A172 (cell line): ENCODE data around the gene CSGALNACT2. TPM values are rescaled to one million over a fixed set of nuclear protein-coding genes. Genes with fewer than 3 reads are reported as not detected.
"Not testable (repeated sequence)": the region's sequence is repeated elsewhere in the genome, so short reads cannot be mapped to it uniquely, and the experiment has no call there.

Experiments used
- DNase-seq: peaks from one replicate; pipeline ENCODE4 v3.0.0-alpha.2; 2015; ENCODE audit warnings: low spot score
- total RNA-seq: library from RNA; depleted of rRNA; stranded (reverse); fragments of >200 nt; shearing (Covaris generic); gene quantifications from 2 replicates; pipeline ENCODE4 v1.2.3, GENCODE V29; 2014

Gene CSGALNACT2
- total RNA-seq, 1 experiment from 2014 or later = 15.4 TPM

GRCh38 chr10:43214956-43215561 lies 76.8 kb downstream of the CSGALNACT2 start:
- DNase-seq = no peak

GRCh38 chr10:43215758-43216455 lies 77.7 kb downstream of the CSGALNACT2 start:
- no peak for DNase-seq

GRCh38 chr10:43216931-43217562 lies 78.8 kb downstream of the CSGALNACT2 start:
- DNase-seq = no peak

- DNase-seq = no peak
Observed at GRCh38 chr10:43217563-43218205, 79.4 kb downstream of the CSGALNACT2 start.

DNA sequence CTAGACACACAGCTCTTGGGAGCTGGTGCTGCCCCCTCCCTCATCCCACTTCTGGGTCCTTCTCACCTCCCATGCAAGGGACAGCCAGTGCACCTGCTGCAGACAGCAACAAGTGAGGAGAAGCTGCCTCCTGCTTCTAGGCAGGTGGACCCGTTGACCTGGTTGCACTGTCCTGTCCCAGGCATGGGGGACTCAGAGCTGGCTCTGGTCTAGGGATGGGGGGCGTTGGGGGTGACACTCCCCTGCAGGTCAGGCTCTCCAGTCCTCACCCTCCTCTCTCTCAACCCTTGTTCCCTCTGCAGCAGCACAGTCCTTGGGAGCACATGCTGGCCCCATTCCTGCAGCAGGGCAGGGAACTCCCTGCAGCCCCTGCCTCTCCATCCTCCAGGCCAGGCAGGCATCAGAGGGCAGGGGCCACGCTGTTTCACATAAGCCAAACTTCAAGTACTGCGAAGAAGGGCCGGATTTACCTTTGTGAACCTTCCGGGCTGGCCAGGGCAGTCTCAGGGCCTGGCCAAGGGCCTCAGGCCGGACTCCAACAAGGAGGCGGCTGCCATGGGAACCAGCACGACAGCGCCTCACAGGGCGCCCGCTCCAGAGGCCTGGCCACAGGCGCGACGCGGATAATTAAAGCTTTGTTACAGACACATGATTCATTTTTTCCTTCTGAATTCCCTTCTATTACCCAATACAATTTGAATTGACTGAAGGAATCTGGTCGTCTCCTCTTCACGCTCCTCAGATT lies 80.1 kb downstream of the CSGALNACT2 start:
- DNase-seq = no peak

DNA sequence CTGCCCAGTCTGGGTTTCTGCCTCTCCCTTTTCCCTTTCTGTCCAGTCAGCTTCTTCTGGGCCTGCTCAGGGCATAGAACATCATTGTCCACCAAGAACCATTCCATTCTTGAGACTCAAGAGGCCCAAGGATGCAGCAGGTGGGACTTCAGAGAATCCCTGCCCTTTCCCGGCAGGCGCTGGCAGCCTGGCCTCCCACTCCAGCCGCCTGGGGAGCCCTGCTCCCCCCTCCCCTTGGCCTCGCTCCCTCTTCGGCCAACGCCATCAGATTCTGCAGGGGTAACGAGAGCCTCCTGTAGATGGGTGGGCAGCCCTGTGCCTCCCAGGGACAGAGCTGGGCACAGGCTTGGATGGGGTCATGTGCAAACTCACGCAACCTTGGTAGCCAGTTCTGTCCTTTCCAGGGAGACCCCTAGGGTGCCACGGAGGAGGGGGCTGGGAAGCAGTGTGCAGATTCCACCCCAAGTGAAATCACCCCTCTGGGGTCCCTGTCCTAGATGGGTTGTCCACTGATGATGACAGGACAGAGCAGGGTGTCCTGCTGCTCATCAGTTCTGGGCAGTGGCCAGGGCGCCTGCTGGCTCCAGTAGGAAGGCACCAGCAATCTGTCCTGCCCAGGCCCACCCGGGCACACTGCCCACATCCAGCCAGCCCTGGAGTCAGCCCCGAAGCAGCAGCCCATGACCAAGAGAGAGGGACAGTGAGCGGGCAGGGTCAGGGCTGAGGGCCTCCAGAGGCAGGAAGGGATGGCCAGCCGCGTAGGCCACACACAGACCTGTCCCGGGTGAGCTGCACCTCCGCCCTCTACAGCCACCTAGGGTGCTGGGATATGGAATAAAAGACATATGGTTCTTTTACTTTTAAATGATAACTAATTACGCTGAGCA lies 80.9 kb downstream of the CSGALNACT2 start:
- no peak for DNase-seq

DNA sequence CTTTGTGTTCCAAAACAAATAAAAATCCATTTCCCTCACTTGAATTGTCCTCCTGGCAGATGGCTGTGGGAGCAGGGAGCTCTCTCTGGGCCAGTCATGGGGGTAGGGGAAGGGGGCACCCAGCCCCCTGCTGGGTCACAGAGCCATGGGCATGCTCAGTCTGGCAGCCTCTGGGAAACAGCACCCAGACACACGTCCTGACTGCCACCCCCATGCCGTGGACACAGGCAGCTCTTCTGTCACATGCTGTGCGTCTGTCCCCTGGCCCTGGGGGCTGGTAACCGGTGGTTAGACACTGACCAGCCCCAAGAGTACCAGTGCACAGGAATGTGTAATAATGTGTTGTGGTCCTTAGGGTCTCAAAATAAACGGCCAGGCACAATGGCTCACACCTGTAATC lies 81.6 kb downstream of the CSGALNACT2 start:
- no peak for DNase-seq

DNA sequence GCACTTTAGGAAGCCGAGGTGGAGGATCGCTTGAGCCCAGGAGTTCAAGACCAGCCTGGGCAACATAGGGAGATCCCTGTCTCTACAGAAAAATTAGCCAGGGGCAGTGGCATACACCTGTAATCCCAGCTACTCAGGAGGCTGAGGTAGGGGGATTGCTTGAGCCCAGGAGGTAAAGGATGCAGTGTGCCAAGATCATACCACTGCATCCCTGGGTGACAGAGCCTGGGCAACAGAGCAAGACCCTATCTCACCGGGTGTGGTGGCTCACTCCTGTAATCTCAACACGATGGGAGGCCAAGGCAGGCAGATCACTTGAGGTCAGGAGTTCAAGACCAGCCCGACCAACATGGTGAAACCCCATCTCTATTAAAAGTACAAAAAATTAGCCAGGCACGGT lies 82.0 kb downstream of the CSGALNACT2 start:
- DNase-seq = not testable (repeated sequence)

DNA sequence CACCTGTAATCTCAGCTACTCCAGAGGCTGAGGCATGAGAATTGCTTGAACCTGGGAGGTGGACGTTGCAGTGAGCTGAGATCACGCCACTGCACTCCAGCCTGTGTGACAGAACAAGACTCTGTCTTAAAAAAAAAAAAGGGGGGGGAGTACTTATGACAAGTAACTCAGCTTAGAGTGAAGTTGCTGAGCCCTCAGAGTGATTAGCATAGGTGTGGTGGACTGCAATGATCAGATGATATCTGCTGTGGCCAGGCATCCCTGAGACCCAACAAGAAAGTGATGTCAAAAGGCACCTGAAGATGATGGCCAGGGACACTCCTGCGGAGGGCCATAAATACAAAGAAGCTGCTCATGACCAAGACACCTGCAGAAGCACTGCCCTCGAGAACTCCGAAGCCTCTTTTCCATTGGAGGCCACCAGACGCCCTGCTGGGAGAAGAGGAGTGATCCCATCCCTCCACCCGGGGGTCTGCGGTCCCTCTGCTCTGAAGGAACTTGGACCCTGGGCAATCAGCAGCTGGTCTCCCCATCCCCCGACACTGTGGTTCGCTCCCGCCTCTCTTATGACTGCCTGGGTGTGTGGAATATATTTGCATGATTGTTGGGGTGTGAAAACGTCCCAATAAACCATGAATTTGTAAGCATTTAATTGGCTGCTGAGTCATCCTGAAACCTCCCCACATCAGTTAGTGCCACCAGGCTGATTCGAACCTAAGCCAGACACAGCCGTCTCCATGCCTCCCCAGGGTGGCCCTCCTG lies 82.6 kb downstream of the CSGALNACT2 start:
- DNase-seq = no peak

DNA sequence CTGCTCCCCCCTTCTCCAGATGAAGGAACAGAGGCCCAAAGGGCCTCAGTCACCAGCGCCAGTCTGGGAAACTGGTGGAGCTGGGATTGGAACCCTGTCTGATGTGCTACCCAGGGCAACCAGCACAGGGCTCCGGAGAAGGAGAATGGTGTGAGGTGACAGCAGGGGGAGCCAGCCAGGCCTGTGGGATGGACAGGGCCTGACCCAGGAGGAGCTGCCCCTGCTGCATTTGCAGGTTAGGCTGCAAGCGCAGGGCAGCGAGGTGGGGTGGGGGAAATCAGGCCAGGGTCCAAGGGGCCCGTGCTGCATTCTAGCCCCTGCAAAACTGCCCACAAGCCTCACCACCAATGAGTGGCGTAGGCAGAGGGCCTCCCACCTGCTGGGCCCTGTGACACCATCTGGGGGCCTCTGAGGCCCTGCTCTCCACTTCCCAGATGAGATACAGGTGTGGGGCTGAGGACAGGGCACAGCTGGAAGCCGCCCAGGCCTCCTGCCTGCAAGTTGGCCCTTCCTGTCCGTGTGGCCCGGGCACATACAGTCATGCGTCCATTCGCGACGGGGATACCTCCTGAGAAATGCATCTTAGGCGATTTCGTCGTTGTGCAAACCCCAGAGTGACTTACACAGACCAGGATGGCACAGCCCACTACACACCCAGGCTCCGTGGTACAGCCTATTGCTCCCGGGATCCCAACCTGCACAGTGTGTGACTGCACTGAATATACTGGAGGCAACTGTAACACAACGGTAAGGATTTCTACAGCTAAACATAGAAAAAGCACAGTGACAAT lies 83.4 kb downstream of the CSGALNACT2 start:
- no peak for DNase-seq

- no peak for DNase-seq
Observed at GRCh38 chr10:43222210-43222720, 84.0 kb downstream of the CSGALNACT2 start.

GRCh38 chr10:43223056-43223455 lies 84.8 kb downstream of the CSGALNACT2 start:
- DNase-seq = no peak

DNA sequence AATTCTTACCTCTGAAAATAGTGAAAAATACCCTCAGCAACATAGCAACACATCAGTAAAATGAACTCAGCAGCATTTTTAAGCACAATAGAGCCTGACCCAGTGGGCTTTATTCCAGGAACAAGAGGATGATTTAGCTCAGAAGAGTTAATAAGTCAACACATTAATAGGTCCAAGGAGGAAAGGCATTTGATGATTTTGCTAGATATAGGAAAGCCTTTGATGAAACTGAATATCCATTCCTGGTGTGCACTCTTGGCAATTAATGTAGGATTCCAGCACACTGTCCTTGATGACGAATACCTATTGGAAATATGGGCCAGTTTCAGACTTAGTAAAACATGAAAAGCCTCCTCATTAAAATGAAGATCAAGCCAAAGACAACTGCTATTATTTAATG lies 86.1 kb downstream of the CSGALNACT2 start:
- no peak for DNase-seq

GRCh38 chr10:43225004-43225786 lies 87.0 kb downstream of the CSGALNACT2 start:
- DNase-seq = no peak

- DNase-seq = no peak
Observed at GRCh38 chr10:43225787-43226153, 87.5 kb downstream of the CSGALNACT2 start.

GRCh38 chr10:43226441-43226840 lies 88.2 kb downstream of the CSGALNACT2 start:
- no peak for DNase-seq

DNA sequence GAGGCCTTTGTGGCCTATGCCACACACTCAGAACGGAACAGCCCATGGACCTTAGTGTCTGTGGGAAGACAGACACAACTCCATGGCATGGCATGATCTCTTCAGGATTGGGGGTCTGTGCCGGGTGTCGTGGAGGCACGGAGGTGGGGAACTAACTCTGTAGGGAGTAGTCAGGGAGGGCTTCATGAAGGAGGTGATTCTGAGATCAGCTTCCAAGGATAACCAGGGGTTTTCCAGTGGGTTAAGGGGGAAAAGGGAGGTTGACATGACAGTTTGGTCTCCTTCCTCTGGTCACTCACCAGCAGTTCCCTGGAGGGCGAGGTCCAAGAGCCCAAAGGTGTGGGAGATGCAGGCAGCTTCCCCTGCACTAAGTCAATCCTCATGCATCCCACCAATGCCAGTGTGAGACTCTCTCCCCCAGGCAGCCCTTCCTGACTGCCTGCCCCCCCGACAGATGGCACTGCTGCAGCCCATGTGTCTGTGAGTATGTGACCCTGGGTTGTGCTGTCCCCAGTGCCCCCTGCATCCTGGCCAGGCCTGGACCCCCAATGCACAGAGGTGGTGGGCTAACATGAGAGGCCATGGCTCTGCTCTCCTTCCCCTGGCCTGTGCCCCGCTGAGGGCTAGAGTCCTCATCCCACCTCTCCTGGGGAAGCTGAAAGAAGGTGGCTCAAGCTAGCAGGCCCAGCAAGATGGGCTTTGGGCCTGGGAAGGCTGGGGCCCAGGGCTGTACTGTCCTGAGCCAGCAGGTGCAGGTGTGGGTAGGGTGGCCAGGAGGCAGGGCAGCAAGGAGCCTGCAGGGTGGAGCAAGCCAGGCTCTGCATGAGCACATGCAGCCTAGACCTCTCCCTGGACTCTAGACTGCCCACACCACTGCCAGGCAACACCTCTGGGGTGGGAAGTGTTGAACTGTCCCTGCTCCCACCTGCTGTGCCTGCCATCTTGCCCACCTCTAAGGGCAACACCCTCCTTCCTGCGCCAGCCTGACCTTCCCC lies 88.9 kb downstream of the CSGALNACT2 start:
- no peak for DNase-seq
